Endothelial cell (in vitro differentiated cells): ENCODE measurements around the gene CYP4F12. TPM values are rescaled to one million over a fixed set of nuclear protein-coding genes. Genes with fewer than 3 reads are reported as not detected.

Experiments used
- DNase-seq: peaks from one replicate; pipeline ENCODE4 v3.0.0; 2021; ENCODE audit warnings: low spot score
- H3K27ac Mint-ChIP-seq: one replicate; pipeline ENCODE4 v1.8.0; 2021; ENCODE audit warnings: mixed read lengths, inconsistent platforms; ENCODE audit not compliant: unreplicated experiment
- H3K27me3 Mint-ChIP-seq: one replicate; pipeline ENCODE4 v1.8.0; 2021; ENCODE audit warnings: mild to moderate bottlenecking, moderate library complexity, mixed read lengths, inconsistent platforms; ENCODE audit not compliant: unreplicated experiment
- H3K36me3 Mint-ChIP-seq: one replicate; pipeline ENCODE4 v1.8.0; 2021; ENCODE audit warnings: mild to moderate bottlenecking, low read depth, mixed read lengths, inconsistent platforms; ENCODE audit not compliant: unreplicated experiment
- H3K4me1 Mint-ChIP-seq: one replicate; pipeline ENCODE4 v1.8.0; 2021; ENCODE audit warnings: mild to moderate bottlenecking, mixed read lengths, inconsistent platforms; ENCODE audit not compliant: unreplicated experiment
- H3K4me3 Mint-ChIP-seq: one replicate; pipeline ENCODE4 v1.8.0; 2021; ENCODE audit warnings: mild to moderate bottlenecking, mixed read lengths, inconsistent platforms; ENCODE audit not compliant: unreplicated experiment
- H3K9me3 Mint-ChIP-seq: one replicate; pipeline ENCODE4 v1.8.0; 2021; ENCODE audit warnings: mixed read lengths, inconsistent platforms; ENCODE audit not compliant: unreplicated experiment
- total RNA-seq: library from RNA; stranded (reverse); fragmentation: NEBNext Ultra II Directional; extraction: Animal tissue kit (Norgen Biotek cat#: 25700); gene quantifications from one replicate; pipeline ENCODE4 v1.2.1, GENCODE V29; 2021; ENCODE audit not compliant: unreplicated experiment
- TF ChIP-seq, protein P1 (sequence below): fragments of 200-600 bp; sonication (generic); IDR thresholded peaks from one replicate; pipeline ENCODE4 v1.5.0; 2021; ENCODE audit warnings: antibody characterized with exemption; ENCODE audit not compliant: unreplicated experiment

Gene CYP4F12
- total RNA-seq, 1 donor from 2014 or later: not detected

DNA sequence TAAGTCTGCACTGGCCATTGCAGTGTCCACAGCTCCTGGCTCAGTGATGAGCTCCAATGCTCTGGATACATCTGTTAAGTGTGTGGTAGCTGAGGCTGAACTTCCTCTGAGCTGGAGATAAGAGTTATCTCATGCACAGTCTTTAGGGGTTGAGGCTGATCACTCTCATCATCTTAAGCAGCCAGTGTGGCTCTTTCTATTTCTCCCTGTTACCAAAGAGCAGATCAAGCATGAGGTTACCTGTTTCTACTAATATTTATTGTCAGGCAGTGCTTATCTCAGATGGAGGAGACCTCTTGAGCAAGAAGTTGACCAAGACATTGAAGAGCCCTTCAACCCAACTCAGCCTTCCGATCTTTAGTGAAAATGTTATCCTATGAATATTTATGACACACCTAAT lies 48.4 kb downstream of the CYP4F12 start:
- TF ChIP-seq, protein P1, sequence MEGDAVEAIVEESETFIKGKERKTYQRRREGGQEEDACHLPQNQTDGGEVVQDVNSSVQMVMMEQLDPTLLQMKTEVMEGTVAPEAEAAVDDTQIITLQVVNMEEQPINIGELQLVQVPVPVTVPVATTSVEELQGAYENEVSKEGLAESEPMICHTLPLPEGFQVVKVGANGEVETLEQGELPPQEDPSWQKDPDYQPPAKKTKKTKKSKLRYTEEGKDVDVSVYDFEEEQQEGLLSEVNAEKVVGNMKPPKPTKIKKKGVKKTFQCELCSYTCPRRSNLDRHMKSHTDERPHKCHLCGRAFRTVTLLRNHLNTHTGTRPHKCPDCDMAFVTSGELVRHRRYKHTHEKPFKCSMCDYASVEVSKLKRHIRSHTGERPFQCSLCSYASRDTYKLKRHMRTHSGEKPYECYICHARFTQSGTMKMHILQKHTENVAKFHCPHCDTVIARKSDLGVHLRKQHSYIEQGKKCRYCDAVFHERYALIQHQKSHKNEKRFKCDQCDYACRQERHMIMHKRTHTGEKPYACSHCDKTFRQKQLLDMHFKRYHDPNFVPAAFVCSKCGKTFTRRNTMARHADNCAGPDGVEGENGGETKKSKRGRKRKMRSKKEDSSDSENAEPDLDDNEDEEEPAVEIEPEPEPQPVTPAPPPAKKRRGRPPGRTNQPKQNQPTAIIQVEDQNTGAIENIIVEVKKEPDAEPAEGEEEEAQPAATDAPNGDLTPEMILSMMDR: no peak
- Mint-ChIP-seq H3K4me3 (no peak overlapping the region), H3K27me3 (peaks cover 4% of the 10 kb centered on the region), H3K9me3 (peaks cover 57% of the 10 kb centered on the region), H3K4me1 (no peaks in the 10 kb centered on the region), H3K36me3 (peaks cover 21% of the 10 kb centered on the region), H3K27ac (no peak overlapping the region)
- no peak for DNase-seq

DNA sequence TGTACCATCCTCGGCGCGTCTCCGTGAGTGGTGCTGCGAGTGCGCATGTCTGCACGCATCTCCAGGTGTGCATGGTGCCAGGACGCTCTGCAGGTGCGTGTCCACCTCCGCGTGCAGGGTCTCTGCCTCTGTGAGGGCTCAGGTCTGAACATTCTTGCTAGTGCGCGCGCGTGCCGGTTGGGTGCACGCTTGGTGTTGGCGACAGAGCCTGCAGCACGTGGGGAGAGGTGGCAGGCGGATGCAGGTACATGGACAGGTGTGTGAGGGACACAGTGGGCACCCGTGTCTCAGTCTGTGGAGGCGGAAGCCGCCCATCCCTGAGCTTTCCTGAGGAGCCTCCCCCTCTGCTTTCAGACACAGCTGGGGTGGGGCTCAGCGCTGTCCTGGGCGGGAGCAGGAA lies 50.1 kb downstream of the CYP4F12 start:
- H3K36me3 Mint-ChIP-seq: peaks cover 25% of the 10 kb centered on the region
- no peak overlapping the region for H3K27ac Mint-ChIP-seq
- H3K4me3 Mint-ChIP-seq: no peak overlapping the region
- no peak for DNase-seq
- H3K4me1 Mint-ChIP-seq: no peaks in the 10 kb centered on the region
- TF ChIP-seq, protein P1: no peak
- peaks cover 62% of the 10 kb centered on the region for H3K9me3 Mint-ChIP-seq
- peaks cover 4% of the 10 kb centered on the region for H3K27me3 Mint-ChIP-seq

DNA sequence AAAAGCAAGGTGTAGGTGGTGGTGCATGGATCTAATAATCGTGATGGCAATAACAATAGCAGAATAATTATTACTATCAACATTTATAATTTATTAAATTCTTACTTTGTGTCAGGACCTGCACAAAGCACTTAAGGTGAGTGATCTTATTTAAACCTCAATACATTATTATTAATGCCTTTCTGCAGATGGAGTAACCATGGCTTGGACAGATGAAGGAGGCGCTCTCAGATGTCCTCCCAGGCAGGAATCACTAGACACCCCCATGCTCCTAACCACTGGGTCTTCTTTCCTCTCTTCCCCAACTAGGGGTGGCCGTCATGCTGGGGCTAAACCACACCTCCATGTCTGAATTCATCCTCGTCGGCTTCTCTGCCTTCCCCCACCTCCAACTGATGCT lies 54.8 kb downstream of the CYP4F12 start, which contains the start of gene OR10H2:
Gene OR10H2 (plus strand): TSS at position 301 of the 400 bp plus-strand sequence. CDS start 20 bp downstream, at position 321.
- TF ChIP-seq, protein P1: no peak
- H3K27me3 Mint-ChIP-seq: peaks cover under 1% of the 10 kb centered on the region
- no peak for DNase-seq
- no peaks in the 10 kb centered on the region for H3K4me1 Mint-ChIP-seq
- H3K9me3 Mint-ChIP-seq: peaks cover 39% of the 10 kb centered on the region
- H3K4me3 Mint-ChIP-seq: no peak within 1 kb of the TSS
- peaks cover 10% of the 10 kb centered on the region for H3K36me3 Mint-ChIP-seq
- no peak within 1 kb of the TSS for H3K27ac Mint-ChIP-seq

DNA sequence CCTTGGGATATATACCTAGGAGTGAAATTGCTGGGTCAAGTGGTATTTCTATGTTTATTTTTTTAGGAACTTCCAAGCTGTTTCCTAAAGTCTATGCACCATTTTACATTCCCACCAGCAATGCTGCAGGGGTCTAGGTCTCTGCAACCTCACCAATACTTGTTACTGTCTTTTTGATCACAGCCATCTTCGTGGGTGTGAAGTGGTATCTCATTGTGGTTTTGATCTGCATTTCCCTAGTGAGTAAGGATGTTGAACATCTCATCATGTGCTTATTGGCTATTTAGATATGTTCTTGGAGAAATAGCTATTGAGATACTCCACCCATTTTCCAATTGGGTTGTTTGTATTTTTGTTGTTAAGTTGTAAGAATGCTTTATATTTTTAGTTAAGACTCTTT lies 57.7 kb downstream of the CYP4F12 start:
- no peak overlapping the region for H3K4me3 Mint-ChIP-seq
- H3K9me3 Mint-ChIP-seq: peaks cover 48% of the 10 kb centered on the region
- no peak for DNase-seq
- no peak overlapping the region for H3K27ac Mint-ChIP-seq
- H3K36me3 Mint-ChIP-seq: peaks cover 8% of the 10 kb centered on the region
- TF ChIP-seq, protein P1: no peak
- peaks cover 5% of the 10 kb centered on the region for H3K27me3 Mint-ChIP-seq
- H3K4me1 Mint-ChIP-seq: no peaks in the 10 kb centered on the region

DNA sequence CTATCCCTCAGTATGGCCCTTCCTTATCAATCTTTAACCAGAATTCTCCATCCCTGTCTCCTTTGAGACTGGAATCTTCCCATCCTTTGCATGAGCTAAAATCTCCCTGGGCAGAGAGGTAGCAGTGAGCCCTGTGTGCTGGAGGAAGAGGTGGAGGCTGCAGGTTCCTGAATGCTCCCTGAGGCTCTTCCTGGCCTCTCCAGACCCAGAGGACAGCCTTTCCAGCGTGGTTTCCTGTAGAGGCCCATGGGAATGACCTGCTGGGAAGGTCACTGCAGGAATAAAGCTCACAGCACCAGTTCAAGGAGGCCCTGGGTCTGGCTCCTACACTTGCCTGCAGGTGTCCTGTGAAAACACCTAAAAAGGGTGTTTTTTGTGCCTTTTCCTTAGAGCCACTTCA lies 59.5 kb downstream of the CYP4F12 start:
- TF ChIP-seq, protein P1: no peak
- DNase-seq: no peak
- Mint-ChIP-seq H3K27me3 (peaks cover 5% of the 10 kb centered on the region), H3K36me3 (peaks cover 6% of the 10 kb centered on the region), H3K9me3 (peaks cover 42% of the 10 kb centered on the region), H3K4me3 (no peak overlapping the region), H3K27ac (no peak overlapping the region), H3K4me1 (no peaks in the 10 kb centered on the region)
